Muscle of arm (tissue), 12 donors: ENCODE results near the gene FGF22. TPM values are rescaled to one million over a fixed set of nuclear protein-coding genes. Genes with fewer than 3 reads are reported as not detected.

Experiments used
- DNase-seq: peaks from one replicate; pipeline ENCODE4 v3.0.0-alpha.2; 2013
- polyA plus RNA-seq, 12 donors: library from polyadenylated mRNA; unstranded; fragments of 120-200 nt; gene quantifications; one replicate each; pipeline ENCODE4 v1.2.1, GENCODE V29; 2013; ENCODE audit not compliant: insufficient read length in 12 of 12

FGF22 gene
- polyA plus RNA-seq, 12 donors, result 0.09 to 0.21 (median 0.16) TPM; not detected in 8

GRCh38 chr19:677601-678436 lies 38.1 kb downstream of the FGF22 start:
- DNase-seq, result no peak

GRCh38 chr19:678791-679388 lies 39.2 kb downstream of the FGF22 start:
- no peak for DNase-seq

GRCh38 chr19:679418-680286 lies 40.0 kb downstream of the FGF22 start:
- DNase-seq, result peak; percentile 83

- DNase-seq, result peak; percentile 96
Observed at GRCh38 chr19:680287-681028, 40.8 kb downstream of the FGF22 start.

GRCh38 chr19:681029-682019 lies 41.6 kb downstream of the FGF22 start:
- no peak for DNase-seq

GRCh38 chr19:682678-683320 lies 43.1 kb downstream of the FGF22 start:
- DNase-seq, result no peak

- DNase-seq, result no peak
Observed at GRCh38 chr19:685454-685931, 45.8 kb downstream of the FGF22 start.

GRCh38 chr19:686589-687297 lies 47.1 kb downstream of the FGF22 start:
- no peak for DNase-seq

- no peak for DNase-seq
Observed at GRCh38 chr19:687569-688166, 48.0 kb downstream of the FGF22 start.

GRCh38 chr19:688214-688613 lies 48.5 kb downstream of the FGF22 start:
- no peak for DNase-seq

- DNase-seq, result no peak
Observed at GRCh38 chr19:688992-689391, 49.3 kb downstream of the FGF22 start.

- DNase-seq, result no peak
Observed at GRCh38 chr19:690203-690602, 50.5 kb downstream of the FGF22 start.

Other genes starting within 250 kb of the FGF22 start
- gene C2CD4C, start 230.7 kb upstream of the FGF22 start, polyA plus RNA-seq, result 1 to 10 TPM in 2 of 12 donors, under 1 TPM in 8, not detected in 2; 0.50 to 1.6 (median 0.81) TPM
- 10 to 100 TPM in 11 of 12 donors, not detected in 1; 19.9 to 49.3 (median 27.0) TPM for gene SHC2, start 178.8 kb upstream of the FGF22 start, polyA plus RNA-seq
- gene MADCAM1, start 143.4 kb upstream of the FGF22 start, polyA plus RNA-seq, result 10 to 100 TPM in 2 of 12 donors, 1 to 10 TPM in 9, not detected in 1; 3.8 to 24.5 (median 7.3) TPM
- 10 to 100 TPM in 1 of 12 donors, 1 to 10 TPM in 10, not detected in 1; 2.8 to 26.4 (median 4.6) TPM for gene TPGS1, start 132.4 kb upstream of the FGF22 start, polyA plus RNA-seq
- 100 to 1,000 TPM in 1 of 12 donors, 10 to 100 TPM in 10, not detected in 1; 48.4 to 140 (median 61.1) TPM for gene CDC34, start 108.1 kb upstream of the FGF22 start, polyA plus RNA-seq
- under 1 TPM in 7 of 12 donors, not detected in 5; 0.20 to 0.72 (median 0.26) TPM for gene GZMM, start 95.8 kb upstream of the FGF22 start, polyA plus RNA-seq
- gene BSG, start 67.3 kb upstream of the FGF22 start, polyA plus RNA-seq, result 100 to 1,000 TPM in 11 of 12 donors, not detected in 1; 109 to 224 (median 171) TPM
- gene HCN2, start 50.0 kb upstream of the FGF22 start, polyA plus RNA-seq, result under 1 TPM in 10 of 12 donors, not detected in 2; 0.13 to 0.61 (median 0.31) TPM
- gene POLRMT, start 6.3 kb upstream of the FGF22 start, polyA plus RNA-seq, result 10 to 100 TPM in 11 of 12 donors, not detected in 1; 23.7 to 58.0 (median 29.2) TPM
- gene RNF126, start 23.3 kb downstream of the FGF22 start, polyA plus RNA-seq, result 10 to 100 TPM in 11 of 12 donors, not detected in 1; 17.8 to 52.8 (median 19.0) TPM
- gene FSTL3, start 36.5 kb downstream of the FGF22 start, polyA plus RNA-seq, result 10 to 100 TPM in 11 of 12 donors, not detected in 1; 11.0 to 25.9 (median 12.2) TPM
- gene PRSS57, start 55.6 kb downstream of the FGF22 start, polyA plus RNA-seq, result 1 to 10 TPM in 1 of 12 donors, under 1 TPM in 5, not detected in 6; 0.15 to 1.2 (median 0.19) TPM
- gene PALM, start 69.1 kb downstream of the FGF22 start, polyA plus RNA-seq, result 10 to 100 TPM in 11 of 12 donors, not detected in 1; 17.2 to 80.5 (median 33.1) TPM
- gene MISP, start 111.2 kb downstream of the FGF22 start, polyA plus RNA-seq, result 10 to 100 TPM in 1 of 12 donors, under 1 TPM in 9, not detected in 2; 0.07 to 36.0 (median 0.12) TPM
- gene PTBP1, start 157.6 kb downstream of the FGF22 start, polyA plus RNA-seq, result 100 to 1,000 TPM in 11 of 12 donors, not detected in 1; 116 to 245 (median 136) TPM
- 1 to 10 TPM in 3 of 12 donors, under 1 TPM in 7, not detected in 2; 0.12 to 2.7 (median 0.46) TPM for gene PLPPR3, start 182.1 kb downstream of the FGF22 start, polyA plus RNA-seq
- gene AZU1, start 188.0 kb downstream of the FGF22 start, polyA plus RNA-seq, result 1 to 10 TPM in 5 of 12 donors, under 1 TPM in 5, not detected in 2; 0.42 to 8.7 (median 0.90) TPM
- gene PRTN3, start 201.1 kb downstream of the FGF22 start, polyA plus RNA-seq, result 10 to 100 TPM in 1 of 12 donors, 1 to 10 TPM in 7, under 1 TPM in 2, not detected in 2; 0.66 to 12.0 (median 1.3) TPM
- 1 to 10 TPM in 2 of 12 donors, under 1 TPM in 5, not detected in 5; 0.21 to 1.2 (median 0.33) TPM for gene ELANE, start 212.4 kb downstream of the FGF22 start, polyA plus RNA-seq
- gene CFD, start 219.8 kb downstream of the FGF22 start, polyA plus RNA-seq, result 10 to 100 TPM in 1 of 12 donors, 1 to 10 TPM in 9, under 1 TPM in 1, not detected in 1; 0.98 to 20.8 (median 1.6) TPM